ENCODE results near the gene CENPE.

The CENPE gene

GRCh38 chr4:103158760-103159159 lies 39.4 kb downstream of the CENPE start (continued):
- TF ChIP-seq PRDM2 (tag by site-specific recombination; IDR thresholded peaks at IDR 0.05; ENCODE audit: borderline replicate concordance) = no peak
- TF ChIP-seq HIC1 (tag by site-specific recombination; IDR thresholded peaks at IDR 0.05) = no peak
- TF ChIP-seq ZNF24 (tag by site-specific recombination; IDR thresholded peaks at IDR 0.05) = no peak
- TF ChIP-seq ZNF585B (tag by site-specific recombination; IDR thresholded peaks at IDR 0.05) = no peak
- TF ChIP-seq KLF8 (tag by site-specific recombination; IDR thresholded peaks at IDR 0.05) = no peak

GRCh38 chr4:103156106-103156505 lies 42.0 kb downstream of the CENPE start:
- peaks cover 37 to 71% of the 10 kb centered on the region in 2 experiments for H3K36me3 ChIP-seq (ENCODE audit: control insufficient read depth in 2 of 2, insufficient read depth in 1 of 2, low read length in 2 of 2)
- no peak for TF ChIP-seq TRIM28 (IDR thresholded peaks at IDR 0.05; ENCODE audit: borderline replicate concordance, low read length)
- no peak for TF ChIP-seq ZNF416 (tag by site-specific recombination; IDR thresholded peaks at IDR 0.05)
- TF ChIP-seq ZNF701 (tag by site-specific recombination; IDR thresholded peaks at IDR 0.05) = no peak
- TF ChIP-seq SETDB1 (IDR thresholded peaks at IDR 0.05; ENCODE audit: insufficient read length, low read length) = no peak
- TF ChIP-seq ZNF544 (tag by site-specific recombination; IDR thresholded peaks at IDR 0.05) = no peak
- no peak for TF ChIP-seq ZBTB48 (tag by site-specific recombination; IDR thresholded peaks at IDR 0.05)
- TF ChIP-seq ZNF18 (tag by site-specific recombination; IDR thresholded peaks at IDR 0.05) = no peak
- TF ChIP-seq BCL11A (tag by site-specific recombination; IDR thresholded peaks at IDR 0.05; ENCODE audit: low read depth) = no peak
- TF ChIP-seq ZNF600 (tag by site-specific recombination; IDR thresholded peaks at IDR 0.05) = no peak
- no peak for TF ChIP-seq ZEB2 (tag by site-specific recombination; IDR thresholded peaks at IDR 0.05)
- TF ChIP-seq ZNF2 (tag by site-specific recombination; IDR thresholded peaks at IDR 0.05) = no peak
- TF ChIP-seq ZNF501 (tag by site-specific recombination; IDR thresholded peaks at IDR 0.05) = no peak
- no peak for TF ChIP-seq MYNN (tag by site-specific recombination; IDR thresholded peaks at IDR 0.05; ENCODE audit: borderline replicate concordance)
- no peak for TF ChIP-seq SCRT2 (tag by site-specific recombination; IDR thresholded peaks at IDR 0.05)
- TF ChIP-seq FEZF1 (tag by site-specific recombination; IDR thresholded peaks at IDR 0.05) = no peak
- no peak for TF ChIP-seq ZNF561 (tag by site-specific recombination; IDR thresholded peaks at IDR 0.05; ENCODE audit: borderline replicate concordance)
- no peaks in the 10 kb centered on the region for H3K9me3 ChIP-seq (ENCODE audit: control insufficient read depth, insufficient read depth, low read depth, low read length)
- no peak overlapping the region for H3K4me3 ChIP-seq (ENCODE audit: low read depth, low read length)
- no peaks in the 10 kb centered on the region for H3K4me1 ChIP-seq (ENCODE audit: control insufficient read depth, insufficient read depth, low read length)
- no peak overlapping the region for H3K27ac ChIP-seq (ENCODE audit: extremely low read depth, low read depth, low read length)
- ChIA-PET POLR2A (no interaction called here), CTCF (no interaction called here)

All from HEK293 (cell line).